NCI-H2227 (cell line): Measurements from ENCODE around the gene SMCHD1.
"Not testable (repeated sequence)": the region's sequence is repeated elsewhere in the genome, so short reads cannot be mapped to it uniquely, and the experiment has no call there.

ENCODE experiments used
- DNase-seq: peaks from one replicate; lab custom pipeline; 2025; ENCODE audit not compliant: unreplicated experiment; lab: John Stamatoyannopoulos, UW

The SMCHD1 gene

DNA sequence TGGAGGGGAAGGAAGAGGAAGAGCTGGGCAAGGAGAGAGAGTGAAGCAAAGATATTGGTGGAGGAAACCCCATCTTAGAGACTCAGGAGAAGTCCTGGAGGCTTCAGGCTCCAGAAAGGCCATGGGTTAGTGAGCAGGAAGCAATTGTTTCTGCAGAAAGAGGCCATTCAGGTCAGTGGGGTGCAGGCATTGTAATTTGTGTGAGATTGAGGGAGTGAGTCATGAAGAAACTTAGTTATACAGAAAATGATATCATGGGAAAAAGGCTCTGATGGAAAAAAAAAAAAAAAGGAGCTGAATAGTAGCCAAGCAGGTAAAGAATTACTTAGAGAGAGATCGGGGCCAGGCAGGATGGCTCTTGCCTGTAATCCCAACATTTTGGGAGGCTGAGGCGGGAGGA, 195.3 kb downstream of the SMCHD1 start:
- no peak for DNase-seq

DNA sequence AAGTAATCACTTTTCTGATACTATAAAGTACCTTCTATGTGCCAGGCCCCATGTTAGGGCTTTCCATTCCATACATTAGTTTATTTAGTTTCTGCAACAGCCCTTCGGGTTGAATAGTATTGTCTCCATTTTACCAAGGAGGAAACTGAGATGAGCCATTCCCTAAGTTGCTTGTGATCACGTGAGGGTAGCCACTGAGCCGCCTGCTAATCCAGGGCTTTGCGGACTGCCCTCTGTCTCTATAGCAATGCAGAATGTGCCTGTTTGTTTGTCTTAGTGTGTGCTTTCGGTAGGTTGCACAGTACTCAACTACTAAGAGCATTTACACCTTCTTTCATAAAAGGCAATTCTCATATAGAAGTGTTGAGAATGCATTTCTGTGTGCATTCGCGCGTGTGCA, 196.2 kb downstream of the SMCHD1 start:
- DNase-seq: no peak

DNA sequence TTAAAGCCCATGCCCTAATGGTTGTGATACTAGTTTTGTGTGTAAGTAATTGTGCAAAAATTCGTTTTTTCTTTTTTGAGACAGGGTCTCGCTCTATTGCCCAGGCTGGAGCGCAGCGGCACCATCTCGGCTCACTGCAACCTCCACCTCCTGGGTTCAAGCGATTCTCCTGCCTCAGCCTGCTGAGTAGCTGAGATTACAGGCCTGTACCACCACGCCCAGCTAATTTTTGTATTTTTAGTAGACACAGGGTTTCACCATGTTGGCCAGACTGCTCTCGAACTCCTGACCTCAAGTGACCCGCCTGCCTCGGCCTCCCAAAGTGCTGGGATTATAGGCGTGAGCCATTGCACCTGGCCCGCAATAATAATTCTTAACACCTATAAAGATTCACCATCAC, 196.9 kb downstream of the SMCHD1 start:
- not testable (repeated sequence) for DNase-seq

DNA sequence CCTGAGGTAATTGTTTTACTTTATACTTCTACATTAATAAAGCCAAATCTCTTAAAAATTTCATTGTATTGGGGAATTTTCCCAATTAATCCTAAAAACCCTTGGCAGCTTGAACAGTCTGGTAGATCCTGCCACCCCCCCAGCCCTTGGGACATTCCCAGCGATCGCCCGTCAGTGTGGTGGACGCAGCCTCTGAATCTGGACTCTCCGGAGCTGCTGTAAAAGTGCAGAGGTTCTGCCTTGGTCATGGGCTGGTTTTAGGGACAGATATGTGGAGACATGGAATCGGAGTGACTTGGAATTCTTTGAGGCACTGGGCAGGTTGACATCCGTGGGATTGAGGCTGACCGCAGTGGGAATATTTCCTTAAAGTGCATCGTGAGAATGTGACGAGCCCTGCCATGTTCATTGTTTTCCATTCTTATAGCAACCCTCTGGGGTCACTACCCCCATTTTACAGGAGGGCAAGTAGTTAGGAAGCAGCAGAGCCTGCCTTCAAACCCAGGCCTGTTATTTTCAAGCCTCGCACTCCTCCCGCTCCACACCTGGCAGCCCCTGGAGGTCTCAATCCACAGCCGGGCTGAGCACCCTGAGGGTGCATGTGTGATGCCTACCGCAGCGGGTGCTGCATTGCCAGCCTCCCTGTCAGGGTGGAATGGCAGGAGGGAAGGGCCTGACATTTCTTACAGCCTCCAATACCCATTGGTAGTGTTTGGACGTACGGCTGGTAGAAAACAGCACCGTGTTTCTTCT, 197.8 kb downstream of the SMCHD1 start:
- DNase-seq: no peak

DNA sequence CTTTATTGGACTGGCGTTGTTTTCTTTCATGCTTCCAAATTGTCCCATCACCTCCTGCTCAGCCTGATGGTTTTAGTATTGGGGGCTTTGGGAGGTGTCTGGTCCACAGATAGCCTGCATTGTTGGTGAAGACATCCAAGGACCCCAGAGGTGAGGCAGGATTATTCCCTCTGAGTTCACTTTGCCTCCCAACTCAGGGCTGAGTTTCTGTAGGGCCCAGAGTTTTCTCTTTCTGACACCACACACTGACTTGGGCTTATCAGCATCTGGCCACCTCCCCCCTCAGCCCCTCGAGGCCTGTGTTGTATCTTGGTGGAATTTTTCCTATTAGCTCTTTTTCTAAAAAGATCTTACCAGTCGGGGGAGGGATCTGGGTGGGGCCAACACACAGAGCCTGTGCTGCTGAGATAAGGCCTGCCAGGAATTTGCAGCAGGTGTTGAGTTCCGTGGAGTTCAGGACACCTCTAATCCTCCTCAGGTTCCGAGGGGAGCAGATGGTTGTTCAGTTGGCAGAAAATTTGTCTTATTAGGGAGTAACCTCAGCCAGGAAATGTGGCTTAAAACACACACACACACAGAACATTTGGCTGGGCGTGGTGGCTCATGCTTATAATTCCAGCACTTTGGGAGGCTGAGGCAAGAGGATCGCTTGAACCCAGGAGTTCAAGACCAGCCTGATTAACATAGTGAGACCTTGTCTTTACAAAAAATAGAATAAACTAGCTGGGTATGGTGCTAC, 198.6 kb downstream of the SMCHD1 start:
- no peak for DNase-seq
